Ovary (tissue), 9 donors: Measurements from ENCODE around the gene GABBR2. TPM values are rescaled to one million over a fixed set of nuclear protein-coding genes. Genes with fewer than 3 reads are reported as not detected.

Experiments used
- DNase-seq, 5 donors: peaks; one replicate each; pipeline ENCODE4 v3.0.0-alpha.2; 2019 to 2020
- H3K27ac ChIP-seq, 2 donors: fragments of 200-600 bp; one replicate each; pipeline versions ENCODE4 v1.5.1 to v1.8.0; 2019 to 2022
- H3K27me3 ChIP-seq: fragments of 200-600 bp; one replicate; pipeline ENCODE4 v1.8.0; 2022
- H3K36me3 ChIP-seq: fragments of 200-600 bp; sonication (generic); one replicate; pipeline ENCODE4 v1.5.1; 2019
- H3K4me1 ChIP-seq: one replicate; pipeline ENCODE4 v1.8.1; 2013; ENCODE audit warnings: mild to moderate bottlenecking, moderate library complexity; ENCODE audit not compliant: insufficient read depth
- H3K4me3 ChIP-seq: fragments of 200-600 bp; sonication (generic); one replicate; pipeline ENCODE4 v1.5.1; 2017
- H3K9me3 ChIP-seq, 2 donors: fragments of 200-600 bp in 1 of 2; sonication (generic) in 1 of 2; one replicate each; pipeline versions ENCODE4 v1.5.1 to v1.8.1; 2013 to 2019; ENCODE audit warnings: mild to moderate bottlenecking in 1 of 2, moderate library complexity in 1 of 2
- CTCF ChIP-seq, 3 donors: fragments of 450-650 bp in 2 of 3; fragments of 200-600 bp in 1 of 3; IDR thresholded peaks; one replicate each; pipeline versions ENCODE4 v1.5.1 to v1.8.0; 2016 to 2022; ENCODE audit warnings: antibody characterized with exemption in 3 of 3, mild to moderate bottlenecking in 1 of 3
- EP300 ChIP-seq: sonication (generic); formaldehyde crosslinking; IDR thresholded peaks from one replicate; pipeline ENCODE4 v1.6.1; 2017; ENCODE audit warnings: antibody characterized with exemption
- POLR2A ChIP-seq: fragments of 450-650 bp; IDR thresholded peaks from one replicate; pipeline ENCODE4 v1.6.1; 2017; ENCODE audit warnings: antibody characterized with exemption, mild to moderate bottlenecking, moderate library complexity
- WGBS, 3 donors: extraction: QIAGEN DNeasy Blood & Tissue Kit in 1 of 3; methylation state at CpG; one replicate each; pipeline versions ENCODE4 v1.1.5 to v1.1.7; 2013 to 2017; 5-methylcytosine and 5-hydroxymethylcytosine counted together
- intact Hi-C, 4 donors: fragments of 100-400 bp; cut with DNase I; formaldehyde crosslinking; loops; one replicate each; pipeline versions ENCODE4 v1.11.0 to v1.15.1; 2022 to 2023
- polyA plus RNA-seq, 2 donors: library from polyadenylated mRNA; stranded (reverse); fragments of 200-250 nt in 1 of 2; fragments of 350-450 nt in 1 of 2; fragmentation: Illumina TruSeq in 1 of 2; extraction: RNeasy Lipid Tissue Mini Kit (QIAGEN cat#74804) in 1 of 2; gene quantifications; one replicate each; pipeline ENCODE4 v1.2.3, GENCODE V29; 2013 to 2014
- total RNA-seq, 7 donors: library from RNA; depleted of rRNA in 2 of 7; stranded (reverse); fragments of >200 nt in 2 of 7; fragmentation: NEBNext Ultra II Directional in 3 of 7; extraction: Animal tissue kit (Norgen Biotek cat#: 25700) in 3 of 7; gene quantifications; one replicate each; pipeline versions ENCODE4 v1.1.0 to v1.2.4, GENCODE V29; 2016 to 2023
- donor health status: DM: no; HTN: no; CAD: no; lungs with moderate emphysema.
- donor health status: DM: no; HTN: no; CAD: no.
- donor health status: Bipolar disorder and iron deficiency.
- donor health status: DM: yes; HTN: yes; CAD: no.
- donor health status: DM: no; HTN: no; CAD: no.
- donor health status: DM: yes; HTN: yes; CAD: no.

GABBR2 gene
- total and polyA plus RNA-seq, 9 donors = 0.05 to 0.30 (median 0.22) TPM; not detected in 6

GRCh38 chr9:98702340-98702739 lies 6.4 kb downstream of the GABBR2 start:
- intact Hi-C loops = no loop called here
- TF ChIP-seq EP300 (no peak), CTCF (IDR thresholded peaks at IDR 0.05) (no peak), POLR2A (no peak)
- Histone ChIP-seq H3K4me3 (no peak overlapping the region), H3K4me1 (no peaks in the 10 kb centered on the region), H3K9me3 (no peaks in the 10 kb centered on the region), H3K36me3 (no peaks in the 10 kb centered on the region), H3K27ac (no peak overlapping the region), H3K27me3 (no peaks in the 10 kb centered on the region)
- no peak for DNase-seq
- 75 to 78% (median 77%) methylated on average over 8 of the region's 8 CpGs for WGBS, 3 donors

GRCh38 chr9:98701576-98701975 lies 7.2 kb downstream of the GABBR2 start:
- Histone ChIP-seq H3K36me3 (no peaks in the 10 kb centered on the region), H3K27ac (no peak overlapping the region), H3K4me1 (no peaks in the 10 kb centered on the region), H3K4me3 (no peak overlapping the region), H3K9me3 (no peaks in the 10 kb centered on the region), H3K27me3 (no peaks in the 10 kb centered on the region)
- 74 to 89% (median 80%) methylated on average over 7 of the region's 7 CpGs for WGBS, 3 donors
- DNase-seq = no peak
- intact Hi-C loops = no loop called here
- TF ChIP-seq CTCF (IDR thresholded peaks at IDR 0.05) (no peak), POLR2A (no peak), EP300 (no peak)

GRCh38 chr9:98700801-98701200 lies 7.9 kb downstream of the GABBR2 start:
- Histone ChIP-seq H3K4me3 (no peak overlapping the region), H3K4me1 (no peaks in the 10 kb centered on the region), H3K36me3 (no peaks in the 10 kb centered on the region), H3K27me3 (no peaks in the 10 kb centered on the region), H3K9me3 (no peaks in the 10 kb centered on the region), H3K27ac (no peak overlapping the region)
- intact Hi-C loops = no loop called here
- WGBS, 3 donors = 39 to 47% (median 43%) methylated on average over 4 of the region's 4 CpGs
- TF ChIP-seq POLR2A (no peak), EP300 (no peak), CTCF (IDR thresholded peaks at IDR 0.05) (no peak)
- no peak for DNase-seq

- no peaks in the 10 kb centered on the region for H3K36me3 ChIP-seq
- no peaks in the 10 kb centered on the region for H3K27me3 ChIP-seq
- no peak for TF ChIP-seq CTCF (IDR thresholded peaks at IDR 0.05)
- TF ChIP-seq EP300 = no peak
- TF ChIP-seq POLR2A = no peak
- H3K4me3 ChIP-seq = no peak overlapping the region
- 60 to 72% (median 63%) methylated on average over 6 of the region's 6 CpGs for WGBS, 3 donors
- H3K4me1 ChIP-seq = no peaks in the 10 kb centered on the region
- no peaks in the 10 kb centered on the region for H3K9me3 ChIP-seq
- intact Hi-C loops = no loop called here
- no peak for DNase-seq
- no peak overlapping the region for H3K27ac ChIP-seq
Observed at GRCh38 chr9:98698856-98699255, 9.9 kb downstream of the GABBR2 start.

GRCh38 chr9:98694943-98695342 lies 13.8 kb downstream of the GABBR2 start:
- TF ChIP-seq POLR2A (no peak), CTCF (IDR thresholded peaks at IDR 0.05) (no peak), EP300 (no peak)
- intact Hi-C loops = no loop called here
- H3K4me1 ChIP-seq = no peaks in the 10 kb centered on the region
- no peak overlapping the region for H3K27ac ChIP-seq
- H3K4me3 ChIP-seq = no peak overlapping the region
- H3K9me3 ChIP-seq = no peaks in the 10 kb centered on the region
- no peaks in the 10 kb centered on the region for H3K36me3 ChIP-seq
- 68 to 88% (median 78%) methylated on average over 2 of the region's 2 CpGs for WGBS, 3 donors
- no peaks in the 10 kb centered on the region for H3K27me3 ChIP-seq
- no peak for DNase-seq
